ENCODE measurements around the gene KAZN.

The KAZN gene

DNA sequence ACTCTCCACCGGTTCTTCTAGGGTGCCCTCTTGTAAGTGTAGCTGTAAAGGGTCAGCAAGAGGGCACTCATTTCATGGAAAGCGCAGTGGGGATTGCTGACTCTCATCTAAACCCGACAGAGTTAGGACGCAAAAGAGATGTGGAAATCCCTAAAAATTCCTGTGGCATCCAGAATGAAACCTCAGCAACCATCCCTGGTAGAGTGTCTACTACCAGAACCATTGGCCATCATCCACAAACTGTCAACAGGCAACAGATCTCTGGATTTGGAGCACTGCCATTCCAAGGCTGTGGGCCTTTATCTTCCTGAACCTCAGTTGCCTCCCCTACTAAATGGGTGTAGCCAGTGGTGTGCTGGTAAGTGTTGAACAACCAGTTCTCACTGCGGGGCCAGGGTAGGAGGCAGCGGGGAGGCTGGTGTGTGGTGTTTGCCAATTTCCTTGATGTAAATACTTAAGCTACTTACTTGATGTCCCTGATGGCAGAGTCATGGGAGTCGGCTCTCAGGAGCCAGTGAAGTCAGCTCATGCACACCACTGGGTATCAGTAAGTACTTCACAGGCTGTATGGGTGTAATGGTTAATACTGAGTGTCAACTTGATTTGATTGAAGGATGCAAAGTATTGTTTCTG lies 195.8 kb downstream of the KAZN start:
- no peak for DNase-seq (ENCODE audit: low spot score)

DNA sequence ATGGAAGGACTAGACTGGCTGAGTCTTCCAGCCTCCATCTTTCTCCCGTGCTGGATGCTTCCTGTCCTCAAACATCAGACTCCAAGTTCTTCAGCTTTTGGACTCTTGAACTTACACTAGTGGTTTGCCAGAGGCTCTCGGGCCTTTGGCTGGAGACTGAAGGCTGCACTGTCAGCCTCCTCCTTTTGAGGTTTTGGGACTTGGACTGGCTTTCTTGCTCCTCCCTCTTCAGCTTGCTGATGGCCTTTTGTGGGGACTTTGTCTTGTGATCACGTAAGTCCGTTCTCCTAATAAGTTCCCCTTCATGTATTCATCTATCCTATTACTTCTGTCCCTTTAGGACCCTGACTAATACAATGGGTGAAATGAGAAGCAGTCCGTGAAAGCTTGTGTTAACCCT lies 196.4 kb downstream of the KAZN start:
- no peak for DNase-seq (ENCODE audit: low spot score)

DNA sequence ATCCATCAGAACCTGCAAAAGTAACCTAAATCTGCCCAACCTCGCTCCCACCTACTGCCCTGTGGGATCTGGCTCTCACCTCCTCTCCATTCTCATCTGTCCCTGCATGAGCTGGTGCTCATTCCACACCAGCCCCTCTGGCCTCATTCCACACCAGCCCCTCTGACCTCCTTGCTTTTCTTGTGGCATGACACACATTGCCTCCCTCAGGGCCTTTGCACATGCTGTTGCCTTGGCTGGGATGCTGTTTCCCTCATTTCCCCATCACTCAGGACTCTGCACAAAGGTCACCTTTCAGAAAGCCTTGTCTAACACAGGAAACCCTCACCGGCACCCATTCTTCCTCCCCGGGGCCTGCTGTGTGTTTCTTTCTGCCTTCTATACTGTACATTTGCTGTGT lies 197.1 kb downstream of the KAZN start:
- DNase-seq (ENCODE audit: low spot score): no peak

DNA sequence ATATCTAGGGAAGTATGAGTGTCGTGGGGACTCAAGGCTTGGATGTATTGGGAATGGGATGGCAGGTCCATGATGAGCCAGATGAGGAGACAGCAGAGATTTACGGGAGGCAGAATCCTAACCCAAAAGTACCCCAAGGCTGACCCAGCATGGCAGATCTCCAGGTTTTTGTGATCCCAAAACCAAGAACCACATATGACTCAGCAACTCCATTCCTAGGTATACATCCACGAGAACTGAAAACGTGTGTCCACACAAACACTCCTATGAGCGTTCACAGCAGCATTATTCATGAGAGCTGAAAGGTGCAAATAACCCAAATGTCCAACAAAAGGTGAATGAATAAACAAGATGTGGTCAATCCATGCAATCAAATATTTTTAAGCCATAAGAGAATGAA lies 201.5 kb downstream of the KAZN start:
- DNase-seq (ENCODE audit: low spot score): no peak

DNA sequence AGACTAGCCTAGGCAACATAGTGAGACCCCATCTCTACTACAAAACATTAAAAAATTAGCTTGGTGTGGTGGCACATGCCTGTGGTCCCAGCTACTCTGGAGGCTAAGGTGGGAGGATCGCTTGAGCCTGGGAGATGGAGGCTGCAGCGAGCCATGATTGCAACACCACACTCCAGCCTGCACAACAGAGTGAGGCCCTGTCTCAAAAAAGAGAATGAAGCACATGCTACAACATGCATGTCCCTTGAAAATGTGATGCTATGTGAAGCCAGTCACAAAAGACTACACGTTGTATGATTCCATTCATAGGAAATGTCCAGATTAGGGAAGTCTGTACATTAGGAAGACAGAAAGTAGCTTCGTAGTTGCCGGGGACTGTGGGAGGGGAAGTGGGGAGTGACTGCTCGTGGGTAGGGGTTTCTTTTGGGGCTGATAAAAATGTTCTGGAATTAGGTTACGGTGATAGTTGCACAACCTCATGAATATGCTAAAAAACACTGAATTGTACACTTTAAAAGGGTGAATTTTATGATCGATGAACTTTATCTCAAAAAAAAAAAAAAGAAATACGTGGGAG lies 202.1 kb downstream of the KAZN start:
- DNase-seq (ENCODE audit: low spot score): no peak

DNA sequence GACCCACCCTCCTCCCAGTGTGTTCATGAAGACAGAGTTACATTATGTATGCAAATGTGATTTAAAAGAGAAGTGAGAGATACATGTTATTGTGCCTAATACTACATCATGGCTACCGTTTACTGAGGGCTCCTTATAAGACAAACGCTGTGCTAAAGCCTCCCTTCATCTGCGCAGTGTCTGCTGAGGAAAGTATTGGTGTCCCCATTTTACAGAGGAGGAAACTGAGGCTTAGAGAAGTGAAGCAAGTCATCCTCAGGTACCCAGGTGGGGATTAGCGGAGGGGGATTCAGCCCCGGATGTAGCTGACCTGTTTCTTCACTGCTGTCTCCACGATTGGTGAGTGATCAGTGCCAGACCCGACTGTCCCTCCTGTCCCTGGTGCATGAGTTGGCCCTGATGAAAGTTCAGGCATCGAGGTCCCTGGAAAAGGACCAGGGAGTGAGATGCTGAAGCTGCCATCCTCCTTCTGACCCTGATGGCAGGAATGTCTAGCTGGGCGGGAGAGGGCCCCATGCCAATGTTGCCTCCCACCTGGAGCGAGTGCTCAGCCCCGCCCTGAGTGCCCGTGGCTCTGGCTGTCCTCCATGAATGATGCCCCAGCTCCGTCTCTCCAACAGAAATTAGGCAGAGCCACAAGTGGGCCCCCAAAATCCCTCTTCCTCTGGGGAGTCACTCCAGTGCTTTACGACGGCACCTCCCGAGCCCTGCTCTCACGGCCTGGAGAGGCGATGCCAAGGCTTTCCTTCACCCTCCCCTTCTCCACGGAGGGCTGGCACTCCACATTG lies 204.7 kb downstream of the KAZN start:
- no peak for DNase-seq (ENCODE audit: low spot score)

DNA sequence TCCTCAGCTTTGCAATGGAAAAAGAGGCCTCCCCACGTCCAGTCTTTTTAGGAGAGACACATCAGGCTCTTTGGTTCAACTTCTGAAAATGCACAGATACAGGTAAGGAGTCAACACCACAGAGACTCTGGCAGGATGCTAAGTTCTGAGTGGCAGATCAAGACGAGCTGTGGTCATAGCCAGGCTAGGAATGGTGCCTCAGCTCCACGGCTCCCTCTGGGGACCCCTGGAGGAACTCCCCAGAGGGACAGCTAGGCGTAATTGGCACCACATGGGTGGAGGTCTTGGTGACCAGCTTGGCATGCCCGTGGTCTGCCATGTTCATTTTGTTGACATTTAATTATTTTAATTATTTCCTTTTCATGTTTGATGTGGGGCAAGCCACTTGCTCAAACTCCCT lies 206.1 kb downstream of the KAZN start:
- DNase-seq (ENCODE audit: low spot score): peak; percentile 16

DNA sequence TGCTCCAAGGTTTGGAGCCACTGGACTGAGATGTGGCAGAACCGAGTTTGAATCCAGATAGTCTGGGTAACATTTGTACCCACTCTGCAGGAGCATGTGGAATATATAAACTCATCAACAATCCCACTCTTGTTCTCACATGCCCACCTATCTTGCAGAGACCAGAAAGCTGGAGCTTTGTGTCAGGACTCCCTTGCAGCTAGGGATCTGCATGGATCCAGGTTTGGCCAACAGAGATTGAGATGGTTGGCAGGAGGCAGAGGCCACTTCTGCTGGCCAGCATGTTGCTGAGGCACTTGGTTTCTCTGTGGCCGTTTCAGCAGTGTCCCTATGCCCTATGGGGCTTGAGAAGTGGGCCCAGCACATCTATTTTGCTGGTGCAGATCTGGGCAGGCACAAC lies 208.3 kb downstream of the KAZN start:
- no peak for DNase-seq (ENCODE audit: low spot score)

DNA sequence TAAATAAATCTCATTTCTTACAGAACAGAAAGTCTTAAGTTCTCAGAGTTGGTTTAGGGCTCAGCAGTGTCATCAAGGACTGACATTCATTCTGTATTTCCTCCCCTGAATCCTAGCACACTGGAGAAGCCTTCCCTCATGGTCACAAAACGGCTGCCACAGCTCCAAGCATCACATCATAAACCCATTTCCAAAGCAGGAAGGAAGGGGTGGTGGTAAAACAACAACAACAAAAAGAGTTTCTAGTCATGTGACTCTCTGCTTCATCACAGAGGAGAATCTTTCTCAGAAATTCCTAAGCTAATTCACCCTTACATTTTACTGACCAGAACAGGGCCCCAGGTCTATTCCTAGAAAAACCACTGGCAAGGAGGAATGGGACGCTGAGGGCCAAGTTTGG lies 210.3 kb downstream of the KAZN start:
- no peak for DNase-seq (ENCODE audit: low spot score)

DNA sequence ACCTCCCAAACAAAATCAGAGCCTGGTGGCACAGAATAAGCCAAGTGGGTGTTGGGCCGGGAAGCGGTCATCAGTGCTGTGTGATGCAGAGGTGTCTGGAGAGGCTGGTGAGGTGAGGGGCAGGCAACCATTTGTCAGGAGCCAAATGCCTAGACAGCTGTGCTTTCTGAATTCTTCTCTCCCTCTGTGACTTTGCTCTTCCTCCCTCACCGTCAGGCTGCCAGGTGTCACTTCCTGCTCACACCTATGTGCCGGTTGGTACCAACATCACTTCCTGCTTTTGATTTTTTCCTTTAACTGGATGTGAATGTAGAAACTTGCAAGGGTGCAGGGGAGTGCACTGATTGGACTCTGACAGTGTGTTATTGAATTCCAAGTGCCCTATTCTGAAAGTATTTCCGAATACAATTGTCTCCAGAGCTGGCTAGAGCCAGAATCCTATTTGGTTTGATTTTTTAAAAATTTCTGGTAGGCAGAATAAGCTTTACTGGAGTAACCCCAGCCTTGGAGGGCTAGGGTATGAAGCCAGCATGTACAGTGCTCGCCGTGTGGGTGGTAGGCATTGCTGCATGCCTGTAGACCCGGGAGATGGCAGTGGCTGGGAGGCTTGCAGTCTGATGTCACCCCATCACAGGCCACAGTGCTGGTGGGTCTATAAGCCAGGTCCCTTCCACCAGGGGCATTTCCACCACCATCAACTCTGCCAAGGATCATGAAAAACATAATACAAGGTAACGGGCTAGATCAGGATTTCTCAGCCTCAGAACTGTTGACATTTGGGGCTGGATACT lies 210.9 kb downstream of the KAZN start:
- DNase-seq (ENCODE audit: low spot score): no peak

DNA sequence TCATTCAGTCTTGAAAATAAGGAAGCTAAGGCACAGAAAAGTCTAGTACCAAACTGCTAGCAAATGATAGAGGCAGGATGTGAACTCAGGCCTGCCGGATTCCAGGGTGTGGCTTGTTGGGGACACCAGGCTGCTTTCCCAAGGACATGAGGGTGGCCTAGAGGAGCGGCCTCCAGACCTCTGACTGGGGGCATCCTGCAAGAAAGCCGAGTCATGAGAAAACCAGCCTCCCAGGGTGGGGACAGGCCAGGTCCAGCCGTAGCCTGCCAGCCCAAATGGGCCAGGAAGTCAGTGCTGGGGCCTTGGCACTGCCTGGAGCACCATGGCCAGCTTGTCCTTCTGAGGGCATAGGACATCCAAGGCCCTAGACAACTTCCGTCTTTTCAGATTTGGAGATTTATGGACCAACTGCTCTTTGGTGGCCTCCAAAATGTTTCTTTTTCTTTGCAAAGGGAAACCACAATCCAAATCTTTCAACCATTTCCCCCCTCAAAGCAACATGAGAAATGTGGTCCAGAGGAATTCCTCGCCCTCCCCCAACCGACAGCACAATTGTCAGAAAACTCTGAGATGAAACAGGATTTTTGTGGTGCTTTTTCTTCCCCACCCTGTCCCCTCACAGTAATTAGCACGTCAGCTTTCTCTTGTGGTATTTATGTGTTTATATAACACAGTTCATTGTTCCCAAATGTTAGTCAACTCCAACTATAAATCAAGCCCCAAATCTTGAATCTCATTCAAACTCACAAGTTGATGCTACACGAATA lies 212.3 kb downstream of the KAZN start:
- no peak for DNase-seq (ENCODE audit: low spot score)

DNA sequence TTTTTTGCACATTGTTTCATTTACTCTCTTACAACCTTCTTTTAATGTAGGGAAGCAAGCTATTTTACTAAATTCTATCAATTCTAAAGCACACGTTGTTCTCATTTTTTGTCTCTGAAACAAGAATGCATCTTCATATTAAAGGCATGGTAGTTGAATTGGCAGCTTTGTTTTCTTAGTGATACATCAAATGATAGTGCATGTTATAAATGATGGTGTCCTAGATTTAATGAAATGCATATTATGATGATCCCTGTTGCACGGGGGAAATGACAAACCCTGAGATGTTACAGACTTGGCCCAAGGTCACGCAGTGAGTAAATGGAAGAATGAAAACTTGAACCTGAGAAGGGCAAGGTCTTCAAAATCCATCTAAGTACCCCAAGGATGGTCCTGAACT lies 213.1 kb downstream of the KAZN start:
- no peak for DNase-seq (ENCODE audit: low spot score)

DNA sequence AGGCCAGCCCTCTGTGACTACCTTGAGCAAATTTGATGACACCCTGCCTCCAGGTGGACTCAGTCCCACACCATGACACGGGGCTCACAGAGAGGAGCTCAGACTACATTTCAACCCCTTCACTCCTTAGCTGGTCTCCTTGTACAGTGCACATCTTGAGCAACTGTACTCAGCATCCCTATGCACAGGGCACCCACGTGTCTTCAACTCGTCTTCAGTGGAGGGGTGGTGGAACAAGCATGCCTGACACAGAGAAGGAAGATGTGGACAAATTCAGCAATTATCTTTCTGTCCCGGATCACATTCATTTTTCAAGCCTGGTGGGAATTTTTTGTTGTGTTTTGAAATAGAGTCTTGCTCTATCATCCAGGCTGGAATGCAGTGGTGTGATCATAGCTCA lies 213.7 kb downstream of the KAZN start:
- no peak for DNase-seq (ENCODE audit: low spot score)

DNA sequence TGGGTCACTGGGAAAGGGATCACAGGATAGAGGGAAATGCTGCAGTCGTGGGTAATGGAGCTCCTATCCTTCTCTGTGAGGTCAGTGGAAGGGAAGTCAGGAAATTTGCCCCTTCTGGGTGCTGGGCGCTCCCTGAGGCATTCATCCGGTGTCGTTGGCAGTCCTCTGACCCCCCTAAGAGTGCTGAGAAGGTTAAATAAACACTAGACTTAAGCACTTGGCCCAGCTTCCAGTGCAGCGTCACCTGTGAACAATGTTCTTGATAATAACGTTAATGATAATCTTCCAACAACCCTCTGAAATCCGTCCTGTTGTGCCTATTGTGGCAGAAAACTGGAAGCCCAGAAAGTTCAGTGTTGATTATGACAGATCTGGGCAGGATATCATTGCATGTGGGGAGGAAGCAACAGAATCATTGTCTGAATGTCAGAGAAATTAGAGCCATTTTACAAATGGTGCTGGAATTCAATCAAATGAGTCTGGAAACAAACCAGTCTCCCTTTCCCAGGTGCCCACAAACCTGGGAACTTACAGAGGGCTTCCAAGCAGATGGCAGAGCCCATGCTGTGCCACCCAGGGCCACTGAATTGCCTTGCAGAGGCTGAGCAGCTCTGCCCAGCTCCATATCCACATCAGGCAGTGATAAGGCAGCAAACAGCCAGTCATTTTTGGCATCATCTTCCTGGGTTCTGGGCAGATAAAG lies 216.8 kb downstream of the KAZN start:
- DNase-seq (ENCODE audit: low spot score): no peak

DNA sequence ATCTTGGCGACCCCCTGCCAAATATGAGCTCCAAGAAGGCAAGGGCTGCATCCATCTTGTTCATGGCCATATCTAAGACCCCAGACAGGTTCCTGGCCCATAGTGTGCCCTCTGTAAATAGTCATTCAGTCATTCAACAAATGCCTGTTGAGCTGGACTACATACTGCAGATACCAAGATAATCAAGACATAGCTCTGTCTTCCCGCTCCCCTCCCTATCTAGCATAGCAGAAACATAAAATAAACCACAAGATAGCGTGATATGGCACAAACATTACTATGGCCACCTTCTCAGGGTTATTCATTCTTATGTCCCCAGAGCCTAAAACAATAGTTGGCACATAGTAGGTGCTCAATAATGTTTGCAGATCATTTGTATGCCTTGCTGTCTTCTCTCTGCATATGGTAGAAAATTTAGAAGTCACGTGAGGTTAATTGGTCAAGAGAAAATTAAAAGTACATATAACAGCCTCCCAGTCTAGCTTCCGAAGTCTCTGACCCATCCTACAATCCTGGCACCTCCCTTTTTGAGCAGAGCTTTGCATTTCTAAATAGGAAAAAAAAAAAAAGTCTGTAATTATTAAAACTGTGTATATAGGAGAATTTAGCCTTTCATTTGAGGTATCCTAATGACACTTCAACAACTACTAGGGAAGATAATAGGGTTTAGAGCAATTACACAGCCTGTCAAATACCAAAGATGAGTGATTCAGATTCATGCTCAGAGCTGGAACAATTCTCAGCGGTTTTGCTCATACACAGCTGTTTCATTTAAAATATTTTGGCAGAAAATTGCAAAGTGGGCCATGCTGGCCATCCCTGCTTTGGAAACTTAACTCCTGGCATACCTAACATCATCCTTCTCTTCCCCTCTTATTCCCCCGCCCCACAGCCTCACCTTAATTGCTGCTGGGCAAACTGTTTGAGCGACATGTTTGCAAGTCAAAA lies 219.0 kb downstream of the KAZN start:
- DNase-seq (ENCODE audit: low spot score): no peak

DNA sequence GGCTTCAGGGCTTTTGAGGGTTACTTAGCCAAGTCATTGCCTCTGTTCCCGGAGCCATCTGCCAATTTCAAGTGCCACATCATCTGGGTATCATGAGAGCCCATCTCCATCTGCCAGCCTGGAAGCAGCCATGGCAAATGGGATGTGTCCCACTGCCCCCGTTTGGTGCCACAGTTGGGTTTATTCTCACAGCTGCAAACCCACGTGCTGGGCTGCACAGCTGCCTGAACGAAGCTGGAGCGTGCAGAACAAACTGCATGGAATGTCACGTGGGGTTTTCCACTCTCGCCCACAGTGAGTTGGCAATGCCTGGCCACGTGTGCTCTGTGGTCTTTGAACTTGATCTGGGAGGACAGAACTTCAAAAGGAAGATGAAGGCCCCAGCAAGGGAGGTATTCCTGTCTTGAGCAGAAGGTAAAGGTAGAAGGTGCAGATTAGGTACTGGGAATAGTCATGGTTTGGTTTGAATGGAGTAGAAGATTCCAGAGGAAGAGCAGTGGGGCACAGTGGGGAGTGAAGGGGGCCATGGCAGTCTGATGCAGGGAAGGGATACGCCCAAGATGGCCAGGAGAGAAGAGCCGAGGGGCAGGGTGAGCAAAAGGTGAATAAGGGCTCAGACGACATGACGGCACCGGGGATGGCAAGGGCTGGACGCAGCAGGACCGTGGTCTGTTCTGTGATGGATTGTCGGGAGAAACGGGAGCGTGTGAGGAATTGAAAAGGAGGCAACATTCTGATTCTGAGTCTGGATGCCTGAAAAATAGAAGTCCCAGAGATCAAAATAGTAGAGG lies 222.0 kb downstream of the KAZN start:
- DNase-seq (ENCODE audit: low spot score): no peak

DNA sequence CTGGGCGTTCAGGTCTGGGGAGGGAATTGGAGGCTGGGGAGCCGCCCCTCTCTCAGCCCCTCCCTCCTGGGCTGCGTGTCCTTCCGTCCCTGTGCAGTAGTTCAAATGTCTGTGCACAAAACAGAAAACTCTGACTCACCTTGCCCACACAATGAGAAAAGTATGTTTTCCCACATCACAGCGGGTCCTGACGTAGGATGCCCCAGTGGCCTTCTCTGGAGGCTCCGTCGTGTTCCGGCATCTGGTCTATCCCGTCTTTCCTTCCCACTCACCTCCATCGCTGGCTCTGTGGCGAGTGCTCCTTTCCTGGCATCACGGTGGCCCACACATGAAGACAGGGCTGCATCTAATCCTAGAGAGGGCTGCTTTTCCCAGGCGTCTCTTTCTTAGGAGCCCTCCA lies 224.0 kb downstream of the KAZN start:
- DNase-seq (ENCODE audit: low spot score): no peak

DNA sequence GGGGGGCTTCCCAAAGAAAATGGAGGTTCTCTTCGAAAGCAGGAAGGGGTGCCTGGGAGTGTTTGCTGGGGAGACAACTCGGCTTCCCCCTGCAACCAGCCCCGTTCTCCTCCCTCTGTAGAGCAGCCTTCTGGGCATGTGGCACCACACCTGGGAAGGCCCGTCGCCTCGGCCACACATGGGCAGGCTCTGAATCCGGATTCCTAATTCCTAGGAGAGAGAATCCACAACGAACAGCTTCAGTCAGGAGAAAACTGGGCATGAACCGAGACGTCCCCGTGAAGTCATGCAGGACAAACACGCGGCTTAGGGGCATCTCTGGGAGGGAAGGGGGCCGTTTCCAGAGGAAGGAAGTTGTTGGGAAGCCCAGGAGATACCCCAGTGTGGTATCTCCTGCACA lies 224.5 kb downstream of the KAZN start:
- DNase-seq (ENCODE audit: low spot score): no peak

DNA sequence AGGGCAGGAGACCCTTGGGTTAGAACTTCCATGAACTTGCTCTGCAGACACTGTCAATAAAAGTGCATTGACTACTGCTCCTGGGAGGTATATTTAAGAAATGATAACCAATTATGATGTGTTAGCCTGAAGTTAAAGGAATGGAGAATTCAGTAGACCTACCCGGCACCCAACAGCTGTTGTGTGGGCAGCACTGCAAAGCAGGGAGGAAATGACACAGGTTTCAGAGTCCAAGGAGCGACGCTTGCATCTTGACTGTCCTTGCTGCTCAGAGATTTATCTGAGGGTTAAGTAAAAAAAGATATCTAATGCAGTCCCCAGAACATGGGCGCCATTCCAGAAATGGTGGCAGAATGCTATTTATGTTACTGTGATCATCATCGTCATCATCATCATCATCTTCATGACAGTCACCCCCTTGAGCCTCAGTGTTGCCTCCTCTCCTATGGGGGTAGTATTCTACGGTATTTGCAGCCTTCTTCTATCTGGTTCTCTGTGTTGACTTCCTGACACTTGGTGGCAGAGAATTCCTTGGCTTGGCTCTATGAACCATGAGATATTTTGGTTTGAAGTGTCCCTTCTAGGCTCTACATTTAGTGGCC lies 225.9 kb downstream of the KAZN start:
- DNase-seq (ENCODE audit: low spot score): no peak

All from HuH-7.5 (cell line).